GM18907 (cell line): ENCODE data around the gene NME9.
"Not testable (repeated sequence)": the region's sequence is repeated elsewhere in the genome, so short reads cannot be mapped to it uniquely, and the experiment has no call there.

Experiments
- ATAC-seq: cut with Tn5 transposase; IDR thresholded peaks from one replicate; pipeline ENCODE4 v1.9.1; 2021; ENCODE audit warnings: mild to moderate bottlenecking, moderate library complexity; ENCODE audit not compliant: unreplicated experiment

Gene NME9

GRCh38 chr3:138329127-138329983, at the start of gene NME9:
Gene NME9, minus strand, starts transcription at chr3:138329851. Its CDS starts 516 bp downstream, at chr3:138329335.
- peak; percentile 70 for ATAC-seq

- ATAC-seq = no peak
These were observed 49.3 kb upstream of the NME9 start for GRCh38 chr3:138378990-138379389.

- no peak for ATAC-seq
These were observed 48.7 kb upstream of the NME9 start for GRCh38 chr3:138378331-138378730.

GRCh38 chr3:138377804-138378203, 48.2 kb upstream of the NME9 start:
- no peak for ATAC-seq

GRCh38 chr3:138377212-138377611, 47.6 kb upstream of the NME9 start:
- ATAC-seq = not testable (repeated sequence)

GRCh38 chr3:138376663-138377062, 47.0 kb upstream of the NME9 start:
- ATAC-seq = no peak

GRCh38 chr3:138375447-138375846, 45.8 kb upstream of the NME9 start:
- ATAC-seq = no peak

- no peak for ATAC-seq
These were observed 45.0 kb upstream of the NME9 start for GRCh38 chr3:138374573-138375134.

GRCh38 chr3:138373736-138374094, 44.1 kb upstream of the NME9 start:
- no peak for ATAC-seq

- ATAC-seq = no peak
These were observed 43.6 kb upstream of the NME9 start for GRCh38 chr3:138373087-138373735.

GRCh38 chr3:138371070-138371965, 41.7 kb upstream of the NME9 start:
- ATAC-seq = peak; percentile 100

- no peak for ATAC-seq
These were observed 40.7 kb upstream of the NME9 start for GRCh38 chr3:138370321-138370720.

- ATAC-seq = no peak
These were observed 39.7 kb upstream of the NME9 start for GRCh38 chr3:138369151-138369900.

- no peak for ATAC-seq
These were observed 38.3 kb upstream of the NME9 start for GRCh38 chr3:138367911-138368310.

GRCh38 chr3:138367326-138367850, 37.7 kb upstream of the NME9 start:
- no peak for ATAC-seq

GRCh38 chr3:138366006-138366759, 36.5 kb upstream of the NME9 start:
- no peak for ATAC-seq

- no peak for ATAC-seq
These were observed 35.6 kb upstream of the NME9 start for GRCh38 chr3:138365253-138365555.

- no peak for ATAC-seq
These were observed 35.0 kb upstream of the NME9 start for GRCh38 chr3:138364356-138365252.
